ENCODE measurements around the gene KIRREL3.

The KIRREL3 gene

DNA sequence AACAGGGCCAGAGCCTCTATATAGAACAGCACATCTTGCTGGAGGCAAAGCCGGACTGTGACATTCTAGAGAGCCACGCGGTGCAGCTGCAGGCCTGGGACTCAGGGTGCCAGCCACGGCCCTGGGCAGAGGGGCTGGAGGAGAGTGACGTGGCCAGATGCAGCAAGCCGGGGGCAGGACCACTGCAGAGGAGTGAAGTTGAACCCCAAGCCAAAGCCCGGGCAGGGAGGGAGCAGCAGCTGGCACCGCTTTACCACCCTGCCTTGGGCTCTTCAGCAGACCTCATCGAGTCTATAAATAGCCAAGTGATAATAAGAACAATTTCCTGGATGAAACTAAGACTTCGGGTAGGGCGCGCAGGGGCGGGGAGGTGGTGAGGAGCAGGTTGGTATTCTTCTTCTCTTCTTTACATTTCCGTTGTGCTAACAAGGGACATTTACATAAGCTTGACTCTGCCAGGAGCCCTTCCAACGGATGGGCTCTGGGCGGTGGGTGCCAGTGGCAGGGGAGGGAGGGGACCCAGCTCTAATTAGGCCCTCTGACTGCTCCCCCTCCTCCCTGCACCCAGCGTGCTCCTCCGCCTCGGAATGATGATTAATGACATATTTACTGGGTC is 534.9 kb downstream of the KIRREL3 start:
- no peak for DNase-seq (ENCODE audit: low read depth)

DNA sequence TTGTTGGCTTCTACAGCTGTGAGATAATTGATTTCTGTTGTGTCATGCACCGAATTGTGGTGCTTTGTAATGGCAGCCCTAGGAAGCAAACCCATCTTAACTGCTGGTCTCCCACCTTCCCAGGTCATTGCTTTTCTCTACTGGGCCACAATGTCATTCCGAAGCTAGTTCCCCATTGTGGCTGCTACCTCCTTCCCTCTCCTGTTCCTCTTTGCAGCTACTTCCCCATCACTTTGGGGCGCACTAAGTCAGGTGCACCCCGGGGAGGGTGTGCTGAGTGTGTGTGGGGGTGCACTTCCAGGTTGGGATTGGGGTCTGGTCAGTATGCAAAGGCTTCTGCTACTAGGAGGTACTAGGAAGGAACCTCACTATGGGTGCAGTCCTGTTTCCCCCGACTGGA is 535.8 kb downstream of the KIRREL3 start:
- DNase-seq (ENCODE audit: low read depth), result no peak

DNA sequence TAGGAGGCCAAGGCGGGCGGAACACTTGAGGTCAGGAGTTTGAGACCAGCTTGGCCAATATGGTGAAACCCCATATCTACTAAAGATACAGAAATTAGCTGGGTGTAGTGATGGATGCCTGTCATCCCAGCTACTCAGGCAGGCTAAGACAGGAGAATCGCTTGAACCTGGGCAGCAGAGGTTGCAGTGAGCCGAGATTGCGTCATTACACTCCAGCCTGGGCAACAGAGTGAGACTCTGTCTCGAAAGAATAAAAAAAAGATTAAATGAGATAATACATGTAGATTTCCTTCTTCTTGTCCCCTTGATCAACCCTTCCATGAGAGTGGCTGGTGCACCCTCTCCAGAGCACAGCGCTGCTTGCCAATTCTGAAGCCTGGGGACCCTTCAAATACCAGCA is 538.1 kb downstream of the KIRREL3 start:
- no peak for DNase-seq (ENCODE audit: low read depth)

DNA sequence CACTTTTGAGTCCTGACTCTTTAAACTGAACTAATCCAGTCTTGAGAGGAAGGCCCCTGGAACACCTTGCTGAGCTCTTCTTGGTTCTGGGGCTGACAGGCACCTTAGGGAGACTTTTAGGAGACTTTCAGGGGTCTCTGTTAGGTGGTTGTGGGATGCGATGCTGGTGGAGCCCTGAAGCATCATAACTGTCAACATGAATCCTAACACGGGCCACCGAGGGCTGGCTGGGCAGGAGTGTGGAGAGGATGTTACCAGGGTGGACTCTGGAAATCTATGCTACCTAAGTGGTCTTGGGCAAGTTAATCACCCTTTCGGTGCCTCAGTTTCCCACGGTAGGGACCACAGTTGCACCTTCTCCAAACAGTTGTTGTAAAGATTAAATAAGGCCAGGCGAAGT is 538.6 kb downstream of the KIRREL3 start:
- DNase-seq (ENCODE audit: low read depth), result no peak

DNA sequence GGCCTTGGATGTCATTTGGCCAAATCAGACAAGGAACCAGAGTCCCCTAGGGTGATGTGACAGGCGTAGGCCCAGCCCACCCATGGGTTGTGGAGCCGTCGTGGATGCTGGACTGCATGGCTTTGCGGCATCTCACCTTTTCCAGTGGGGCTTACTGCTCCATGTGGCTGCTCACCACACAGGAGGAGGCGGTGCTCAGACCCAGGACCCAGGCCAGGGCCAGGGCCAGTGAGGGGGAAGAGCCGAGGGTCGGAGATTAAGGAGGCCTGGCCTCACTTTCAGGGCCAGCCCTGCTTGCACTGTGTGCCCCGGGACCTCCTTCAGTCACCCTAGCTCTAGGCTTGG is 539.5 kb downstream of the KIRREL3 start:
- no peak for DNase-seq (ENCODE audit: low read depth)

DNA sequence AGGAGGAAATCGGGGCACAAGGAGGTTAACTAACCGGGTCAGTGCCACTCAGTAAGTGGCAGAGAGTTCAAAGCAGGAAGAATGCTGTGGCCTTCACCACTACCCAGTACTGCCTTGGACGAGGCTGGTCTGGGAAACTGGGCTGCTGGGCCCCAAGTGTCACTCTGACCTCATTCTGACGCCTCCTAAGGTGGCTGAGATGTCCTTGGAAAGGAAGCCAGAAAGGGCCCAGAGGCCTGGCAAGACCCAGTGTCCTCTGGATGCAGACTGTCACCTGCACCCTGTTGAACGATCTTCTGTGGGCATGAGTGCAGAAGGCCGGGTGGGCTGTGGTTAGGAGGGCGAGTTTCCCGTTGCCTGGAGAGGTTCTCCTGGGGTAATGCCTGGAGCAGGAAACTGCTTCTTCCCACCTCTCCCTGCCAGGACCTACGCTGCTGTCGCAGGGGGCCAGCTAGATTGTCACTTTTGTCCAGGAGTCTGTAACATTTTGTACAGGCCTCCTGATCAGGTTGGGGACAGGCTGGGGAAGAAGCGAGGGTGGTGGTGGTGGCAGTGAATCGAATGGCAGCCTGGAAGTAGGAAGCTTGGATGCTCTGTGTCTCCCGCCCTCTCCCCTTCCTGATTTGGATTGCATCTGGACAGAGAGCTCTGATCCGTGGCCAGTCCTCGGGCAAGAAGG is 540.0 kb downstream of the KIRREL3 start:
- DNase-seq (ENCODE audit: low read depth), result no peak

DNA sequence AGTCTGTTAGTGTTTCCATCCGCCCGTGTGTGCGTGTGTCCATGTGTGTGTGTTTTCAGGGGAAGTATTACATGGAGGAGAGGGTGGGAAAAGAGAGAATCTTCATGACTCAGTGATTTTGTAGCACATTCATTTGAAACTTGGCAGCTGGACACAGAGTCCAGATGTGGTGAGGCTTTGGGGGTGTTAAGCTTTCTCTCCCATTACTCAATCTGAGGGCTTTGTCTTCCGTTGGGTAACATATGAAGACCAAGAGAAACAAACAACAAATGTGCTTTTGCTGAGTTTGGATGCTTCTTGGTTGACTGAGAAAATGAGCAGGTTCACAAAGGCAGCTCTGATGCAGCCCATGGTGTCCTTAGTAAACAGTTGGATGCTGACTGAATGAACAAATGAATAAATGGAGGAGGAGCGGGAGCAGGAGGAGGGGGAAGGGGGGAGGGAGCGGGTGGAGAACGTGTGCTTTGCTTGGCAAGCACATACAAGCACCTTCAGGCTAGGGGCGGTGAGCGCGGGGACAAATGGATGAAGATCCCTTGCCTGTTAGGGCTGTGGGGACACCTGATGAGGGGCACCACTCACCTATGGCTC is 540.8 kb downstream of the KIRREL3 start:
- no peak for DNase-seq (ENCODE audit: low read depth)

DNA sequence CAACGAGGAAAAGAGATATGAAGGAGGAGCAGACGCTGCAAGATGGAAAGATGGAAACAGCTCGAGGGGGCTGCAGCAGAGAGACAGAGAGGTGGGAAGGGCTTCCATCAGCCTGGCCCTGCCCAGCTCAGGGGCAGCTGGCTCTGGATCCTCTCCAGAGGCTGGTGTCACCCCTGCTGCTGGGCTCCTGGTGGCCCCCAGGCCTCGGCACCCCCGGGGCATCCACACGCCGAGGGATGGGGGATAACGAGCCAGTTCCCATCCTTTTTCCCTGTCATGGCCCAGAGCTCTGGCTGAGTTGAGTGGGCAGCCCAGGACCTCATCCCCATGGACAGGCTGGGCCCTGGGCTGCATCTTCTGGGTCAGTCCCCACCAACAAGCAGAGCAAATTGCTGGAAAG is 542.8 kb downstream of the KIRREL3 start:
- no peak for DNase-seq (ENCODE audit: low read depth)

DNA sequence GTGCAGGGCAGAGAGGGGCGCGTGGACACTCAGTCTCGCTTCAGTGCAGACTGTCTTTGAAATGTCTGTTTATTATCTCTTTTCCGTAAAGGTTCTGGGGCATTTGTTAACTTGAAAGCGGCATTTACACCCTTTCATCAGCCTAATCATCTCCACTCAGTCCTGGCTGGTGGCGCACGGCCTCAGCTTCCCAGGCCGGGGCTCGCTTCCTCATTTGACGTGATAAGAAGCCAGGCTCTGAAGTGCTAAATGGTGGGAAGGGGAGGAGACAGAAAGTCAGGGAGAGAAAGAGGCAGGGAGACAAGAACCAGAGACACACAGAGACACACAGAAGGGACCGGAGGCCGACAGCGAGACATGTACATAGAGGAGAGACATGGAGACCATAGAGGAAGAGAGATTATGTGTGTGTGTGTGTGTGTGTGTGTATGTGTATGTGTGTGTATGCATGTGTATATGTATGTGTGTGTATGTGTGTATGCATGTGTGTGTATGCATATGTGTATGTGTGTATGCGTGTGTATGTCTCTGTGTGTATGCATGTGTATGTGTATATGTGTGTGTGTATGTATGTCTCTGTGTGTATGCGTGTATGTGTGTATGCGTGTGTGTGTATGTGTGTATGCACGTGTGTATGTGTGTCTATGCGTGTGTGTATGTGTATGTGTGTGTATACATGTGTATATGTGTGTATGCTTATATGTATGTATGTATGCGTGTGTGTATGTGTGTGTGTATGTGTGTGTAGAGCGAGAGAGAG is 543.6 kb downstream of the KIRREL3 start:
- DNase-seq (ENCODE audit: low read depth), result no peak

DNA sequence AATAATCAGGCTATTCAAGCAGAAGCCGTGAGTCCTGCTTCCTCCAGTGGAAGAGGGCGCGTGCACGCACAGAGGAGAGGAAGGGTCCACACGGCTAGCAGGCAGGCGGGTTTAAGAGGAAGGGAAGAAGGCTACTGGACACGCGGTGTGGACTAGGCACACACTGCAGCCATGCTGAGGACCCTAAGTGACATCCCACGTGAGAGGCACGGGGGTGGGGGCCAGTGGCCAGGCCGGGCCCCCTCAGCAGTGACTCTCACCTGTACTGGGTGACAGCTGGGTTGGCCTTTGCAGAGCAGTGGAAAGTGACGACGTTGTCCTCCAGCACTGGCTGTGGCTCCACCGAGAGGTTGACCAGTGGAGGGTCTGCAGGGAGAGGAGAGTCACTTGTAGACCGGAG is 544.5 kb downstream of the KIRREL3 start:
- no peak for DNase-seq (ENCODE audit: low read depth)

DNA sequence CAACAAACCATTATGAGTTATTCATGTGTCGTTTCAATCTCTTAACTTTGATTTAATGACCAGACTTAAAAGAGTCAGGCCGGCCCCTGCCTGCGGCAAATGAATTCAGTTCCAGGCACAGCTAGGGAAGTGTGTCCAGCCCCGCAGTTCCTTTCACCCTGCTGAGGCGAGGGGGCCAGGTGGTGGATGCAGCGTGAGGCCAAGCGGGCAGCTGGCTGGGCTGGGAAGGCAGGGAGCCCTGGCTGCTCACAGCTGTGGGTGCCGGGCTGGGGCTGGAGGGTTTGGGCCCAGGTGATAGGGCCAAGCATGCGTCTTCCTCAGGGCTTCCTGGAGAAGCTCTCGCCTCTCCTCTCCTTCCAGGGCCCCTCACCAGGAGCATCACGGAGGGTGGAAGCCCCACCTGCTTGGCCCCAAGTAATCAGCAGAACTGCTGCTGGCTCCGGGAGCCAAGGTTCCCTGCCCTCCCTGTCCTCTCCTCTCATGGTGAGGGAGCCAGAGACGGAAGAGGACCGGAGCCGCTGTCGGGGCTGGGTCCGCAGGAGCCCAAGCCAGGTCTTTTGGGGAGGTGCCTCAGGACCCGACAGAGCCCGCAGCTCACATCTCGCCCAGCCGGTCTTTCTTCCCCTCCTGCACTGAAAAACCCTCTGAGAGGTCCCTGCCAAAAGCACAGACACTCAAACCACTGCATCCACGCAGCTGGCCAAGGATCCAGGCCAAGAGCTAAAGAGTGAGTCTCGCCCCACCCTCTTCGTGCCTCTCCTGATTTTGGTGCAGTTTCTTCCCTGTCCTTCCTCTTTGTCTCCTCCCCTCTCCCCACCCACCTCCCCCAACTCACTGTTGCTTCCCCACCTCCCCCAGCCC is 548.1 kb downstream of the KIRREL3 start:
- DNase-seq (ENCODE audit: low read depth), result no peak

DNA sequence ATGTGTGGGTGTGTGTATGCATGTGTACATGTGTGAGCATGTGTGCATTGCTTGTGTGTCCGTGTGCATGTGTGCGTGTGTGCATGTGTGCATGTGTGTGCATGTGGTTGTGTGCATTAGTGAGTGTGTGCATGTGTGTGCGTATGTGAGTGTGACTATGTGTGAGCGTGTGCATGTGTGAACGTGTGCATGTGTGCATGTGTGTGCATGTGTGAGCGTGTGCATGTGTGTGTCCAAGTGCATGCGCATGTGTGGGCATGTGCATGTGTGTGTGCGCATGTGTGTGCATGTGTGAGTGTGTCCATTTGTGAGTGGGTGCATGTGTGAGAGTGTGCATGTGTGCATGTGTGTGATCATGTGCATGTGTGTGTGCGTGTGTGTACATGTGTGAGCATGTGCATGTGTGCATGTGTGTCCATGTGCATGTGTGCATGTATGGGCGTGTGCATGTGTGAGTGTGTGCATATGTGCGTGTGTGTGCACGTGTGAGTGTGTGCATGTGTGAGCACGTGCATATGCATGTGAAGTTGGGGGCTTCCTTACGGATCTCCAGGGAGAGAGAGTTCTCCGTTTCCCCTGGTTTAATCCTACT is 549.3 kb downstream of the KIRREL3 start:
- no peak for DNase-seq (ENCODE audit: low read depth)

DNA sequence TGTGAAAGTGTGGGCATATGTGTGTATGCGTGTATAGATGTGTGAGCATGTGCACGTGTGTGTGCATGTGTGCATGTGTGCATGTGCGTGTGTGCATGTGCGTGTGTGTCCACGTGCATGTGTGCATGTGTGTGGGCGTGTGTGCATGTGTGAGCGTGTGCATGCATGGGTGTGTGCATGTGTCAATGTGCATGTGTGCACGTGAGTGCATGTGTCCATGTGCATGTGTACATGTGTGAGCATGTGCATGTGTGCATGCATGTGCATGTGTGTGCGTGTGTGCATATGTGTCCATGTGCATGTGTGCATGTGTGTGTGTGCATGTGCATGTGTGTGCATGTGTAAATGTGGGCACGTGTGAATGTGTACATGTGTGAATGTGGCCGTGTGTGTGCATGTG is 549.8 kb downstream of the KIRREL3 start:
- no peak for DNase-seq (ENCODE audit: low read depth)

DNA sequence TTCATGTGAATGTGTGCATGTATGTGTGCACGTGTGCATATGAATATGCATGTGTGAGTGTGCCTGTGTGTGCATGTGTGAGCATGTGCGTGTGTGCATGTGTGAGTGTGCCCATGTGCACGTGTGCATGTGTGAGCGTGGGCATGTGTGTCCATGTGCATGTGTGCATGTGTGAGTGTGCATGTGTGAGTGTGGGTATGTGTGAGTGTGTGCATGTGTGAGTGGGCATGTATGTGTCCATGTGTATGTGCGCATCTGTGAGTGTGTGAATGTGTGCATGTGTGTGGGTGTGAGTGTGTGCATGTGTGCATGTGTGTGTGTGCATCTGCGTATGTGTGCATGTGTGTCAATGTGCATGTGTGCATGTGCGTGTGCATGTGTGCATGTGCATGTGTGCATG is 550.4 kb downstream of the KIRREL3 start:
- DNase-seq (ENCODE audit: low read depth), result no peak

DNA sequence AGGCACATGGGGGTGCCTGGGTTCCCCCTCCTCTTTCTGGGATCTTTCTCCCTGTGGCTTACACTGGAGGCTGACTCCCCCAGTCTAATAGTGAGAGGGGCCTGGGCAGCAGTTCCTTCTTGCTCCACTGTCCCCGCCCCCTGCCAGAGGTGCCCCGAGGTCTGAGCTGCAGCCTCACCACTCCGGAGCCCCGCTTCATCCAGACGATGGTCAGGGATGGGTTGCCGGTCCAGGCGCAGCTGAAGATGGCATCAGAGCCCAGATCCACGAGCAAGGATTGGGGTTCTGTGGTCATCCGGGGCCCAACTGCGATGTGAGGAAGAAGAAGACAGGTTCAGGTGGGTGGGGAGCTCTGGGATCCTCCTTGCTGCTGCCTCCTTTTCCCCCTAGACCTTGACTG is 554.0 kb downstream of the KIRREL3 start:
- no peak for DNase-seq (ENCODE audit: low read depth)

DNA sequence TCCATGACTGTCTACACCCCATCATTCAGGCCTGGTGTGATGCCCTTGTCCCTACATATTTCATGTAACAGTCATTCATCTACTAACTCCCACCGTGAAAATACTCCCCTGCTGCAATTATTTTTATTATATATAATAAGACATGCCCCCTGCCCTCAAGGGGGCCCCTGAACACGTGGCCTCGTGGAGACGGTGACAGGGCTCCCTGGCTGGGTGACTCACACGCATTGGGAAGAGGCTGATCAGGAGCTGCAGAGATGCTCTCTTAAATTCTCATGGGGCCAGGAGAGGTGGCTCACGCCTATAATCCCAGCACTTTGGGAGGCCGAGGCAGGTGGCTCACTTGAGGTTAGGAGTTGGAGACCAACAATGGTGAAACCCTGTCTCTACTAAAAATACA is 556.5 kb downstream of the KIRREL3 start:
- no peak for DNase-seq (ENCODE audit: low read depth)

DNA sequence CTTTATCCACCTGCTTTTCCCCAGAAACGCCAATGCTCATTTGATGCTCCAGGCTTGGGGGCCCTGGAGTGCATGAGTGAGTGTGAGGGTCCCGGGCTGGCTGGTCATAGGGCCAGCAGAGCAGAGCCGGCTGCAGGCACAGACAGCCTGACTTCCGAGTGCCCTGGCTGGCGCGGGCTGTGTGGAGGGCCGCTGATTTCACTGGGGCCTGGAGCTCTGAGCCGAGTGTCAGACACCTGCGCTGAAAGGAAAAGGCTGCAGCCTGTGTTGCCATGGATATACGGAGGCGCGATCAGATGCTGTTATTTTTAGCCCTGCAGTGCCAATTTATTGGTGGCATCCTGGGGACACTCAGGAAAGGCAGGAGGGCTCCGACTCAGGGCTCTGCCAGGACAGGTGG is 557.5 kb downstream of the KIRREL3 start:
- DNase-seq (ENCODE audit: low read depth), result no peak

DNA sequence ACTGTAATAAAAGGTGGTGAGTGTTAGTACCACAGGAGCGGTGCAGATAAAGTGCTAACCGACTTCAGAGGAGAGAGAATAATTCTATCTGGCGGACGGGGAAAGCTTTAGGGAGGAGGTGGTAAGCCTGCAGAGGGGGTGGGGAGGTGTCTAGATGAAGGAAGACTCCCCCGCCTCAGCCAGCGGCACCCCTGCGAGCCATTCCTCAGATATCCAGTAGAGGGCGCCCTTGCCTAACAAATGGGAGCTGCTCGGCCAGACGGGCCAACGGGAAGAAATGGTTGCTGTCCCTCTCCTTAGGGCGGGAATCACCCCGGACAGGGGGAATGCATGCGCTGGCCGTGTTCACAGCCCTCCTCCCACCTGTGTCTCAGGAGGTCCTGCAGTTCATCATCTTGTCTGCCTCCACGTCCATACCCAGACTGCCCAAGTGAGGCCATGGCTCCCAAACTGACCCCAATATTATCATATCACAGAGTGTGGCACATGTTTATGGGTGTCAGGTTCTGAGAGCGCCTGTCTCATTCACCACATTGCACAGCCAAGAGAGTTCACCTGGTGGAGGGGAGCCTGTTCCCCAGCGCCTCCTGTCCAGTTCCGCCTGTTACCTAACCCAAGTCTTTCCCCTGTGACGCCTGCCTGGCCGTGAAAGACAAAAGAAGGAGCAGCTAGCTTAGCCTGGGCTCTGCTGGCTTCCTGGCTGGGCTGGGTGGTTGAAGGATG is 559.6 kb downstream of the KIRREL3 start:
- no peak for DNase-seq (ENCODE audit: low read depth)

DNA sequence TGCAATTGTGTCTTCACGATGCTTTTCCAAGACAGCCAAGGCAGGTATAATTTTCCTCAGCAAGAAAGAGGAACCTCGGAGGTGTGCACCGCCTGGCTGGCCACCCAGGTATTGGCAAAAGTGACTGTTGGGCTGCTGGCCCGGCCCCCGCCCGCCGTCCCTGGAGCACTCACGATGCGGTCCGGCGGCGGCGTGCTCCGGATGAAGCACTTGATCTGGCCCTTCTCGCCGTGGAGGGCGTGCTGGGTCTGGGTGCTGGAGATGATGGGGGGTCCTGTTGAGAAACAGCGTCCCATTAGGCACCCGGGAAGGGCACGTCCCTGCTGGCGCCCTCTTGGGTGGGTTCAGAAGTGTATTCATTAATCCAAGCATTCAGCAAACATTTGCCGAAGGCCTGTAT is 560.3 kb downstream of the KIRREL3 start:
- no peak for DNase-seq (ENCODE audit: low read depth)

DNA sequence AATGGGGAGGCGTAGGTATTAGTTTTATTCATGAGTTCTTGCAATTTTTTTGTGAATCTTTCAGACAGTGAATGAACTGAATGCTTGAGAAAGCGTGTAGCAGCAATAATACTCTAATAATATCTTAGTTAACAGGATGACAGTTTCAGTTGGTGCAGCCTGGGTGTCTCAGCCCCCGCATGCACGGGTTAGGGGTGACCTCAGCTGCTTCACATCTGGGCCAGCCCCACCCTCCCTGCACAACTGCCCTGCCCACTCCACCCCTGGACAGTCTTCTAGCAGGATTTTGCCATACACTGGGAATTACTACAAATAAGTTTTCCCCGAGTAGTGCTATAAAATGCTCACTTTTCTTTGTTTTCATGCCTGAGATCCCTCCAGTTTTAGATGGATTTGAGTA is 561.9 kb downstream of the KIRREL3 start:
- DNase-seq (ENCODE audit: low read depth), result no peak

DNA sequence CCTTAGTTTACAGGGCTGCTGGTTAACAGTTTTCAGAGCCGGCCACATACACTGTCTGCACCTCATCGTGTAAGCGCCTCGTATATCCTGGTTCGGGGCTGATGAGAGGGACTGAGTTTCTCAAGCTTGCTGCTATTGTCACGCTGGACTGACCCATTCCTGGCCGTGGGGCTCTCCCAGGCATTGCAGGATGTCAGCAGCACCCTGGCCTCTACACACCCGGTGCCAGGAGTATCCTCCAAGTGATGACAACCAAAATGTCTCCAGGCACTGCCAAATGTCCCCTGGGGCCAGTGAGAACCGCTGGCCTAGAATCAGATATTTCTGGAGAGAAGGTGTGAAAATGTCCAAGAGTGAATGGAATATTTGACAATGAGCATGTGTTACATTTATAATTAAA is 562.3 kb downstream of the KIRREL3 start:
- no peak for DNase-seq (ENCODE audit: low read depth)

Measured in HS-5 (cell line).